DMS79 (cell line): Measurements from ENCODE around the gene SNX8.

Experiments
- DNase-seq: peaks from one replicate; lab custom pipeline; 2025; lab: John Stamatoyannopoulos, UW

The SNX8 gene

GRCh38 chr7:2202901-2203765, 111.1 kb downstream of the SNX8 start:
- peak; percentile 21 for DNase-seq

GRCh38 chr7:2202361-2202761, 111.9 kb downstream of the SNX8 start:
- no peak for DNase-seq
